Upper lobe of left lung (tissue), 6 donors: ENCODE measurements around the gene CREB1. TPM values are rescaled to one million over a fixed set of nuclear protein-coding genes. Genes with fewer than 3 reads are reported as not detected.
"Not testable (repeated sequence)": the region's sequence is repeated elsewhere in the genome, so short reads cannot be mapped to it uniquely, and the experiment has no call there.

Experiments used
- ATAC-seq, 2 donors: fragments of 200-7000 bp; cut with Tn5 transposase; one replicate each; pipeline ENCODE4 v1.9.1; 2022; ENCODE audit warnings: mild to moderate bottlenecking in 2 of 2, moderate library complexity in 2 of 2; ENCODE audit not compliant: low FRiP score in 2 of 2
- DNase-seq, 2 donors: peaks; one replicate each; pipeline ENCODE4 v3.0.0-alpha.2; 2019 to 2020
- H3K27ac ChIP-seq, 4 donors: fragments of 200-600 bp; sonication (generic); one replicate each; pipeline ENCODE4 v1.5.1; 2016 to 2019
- H3K27me3 ChIP-seq, 4 donors: fragments of 200-600 bp; sonication (generic); one replicate each; pipeline ENCODE4 v1.5.1; 2017 to 2019
- H3K36me3 ChIP-seq, 4 donors: fragments of 200-600 bp; sonication (generic); one replicate each; pipeline ENCODE4 v1.5.1; 2016 to 2019
- H3K4me1 ChIP-seq, 4 donors: fragments of 200-600 bp; sonication (generic); one replicate each; pipeline ENCODE4 v1.5.1; 2018 to 2019
- H3K4me3 ChIP-seq, 4 donors: fragments of 200-600 bp; sonication (generic); one replicate each; pipeline ENCODE4 v1.5.1; 2017 to 2019; ENCODE audit warnings: mild to moderate bottlenecking in 2 of 4, moderate library complexity in 1 of 4
- H3K9me3 ChIP-seq, 4 donors: fragments of 200-600 bp; sonication (generic); one replicate each; pipeline ENCODE4 v1.5.1; 2018 to 2019
- EP300 ChIP-seq, 4 donors: sonication (generic); formaldehyde crosslinking; IDR thresholded peaks; one replicate each; pipeline ENCODE4 v1.5.1; 2017; ENCODE audit warnings: antibody characterized with exemption in 4 of 4, control low read depth in 2 of 4
- POLR2A ChIP-seq, 4 donors: fragments of 450-650 bp; IDR thresholded peaks; one replicate each; pipeline ENCODE4 v1.5.1; 2016 to 2017; ENCODE audit warnings: antibody characterized with exemption in 4 of 4, mild to moderate bottlenecking in 2 of 4
- POLR2AphosphoS5 ChIP-seq, 2 donors: sonication (generic); formaldehyde crosslinking; IDR thresholded peaks; one replicate each; pipeline ENCODE4 v1.5.1; 2017; ENCODE audit warnings: antibody characterized with exemption in 2 of 2
- WGBS, 2 donors: methylation state at CpG; one replicate each; pipeline ENCODE4 v1.1.5; 2017 to 2018; 5-methylcytosine and 5-hydroxymethylcytosine counted together
- total RNA-seq, 6 donors: library from RNA; depleted of rRNA in 4 of 6; stranded (reverse); fragments of >200 nt in 4 of 6; gene quantifications; one replicate each; pipeline versions ENCODE4 v1.1.0 to v1.2.1, GENCODE V29; 2016 to 2021
- TF ChIP-seq, protein P1 (sequence below), 6 experiments: fragments of 450-650 bp in 4 of 6; fragments of 200-600 bp in 2 of 6; sonication (generic) in 2 of 6; IDR thresholded peaks; one replicate each; pipeline ENCODE4 v1.5.1; 2016 to 2019; ENCODE audit warnings: antibody characterized with exemption in 6 of 6
- donor health status: DM: no; HTN: no; CAD: no; lungs with moderate emphysema.
- donor health status: DM: no; HTN: yes; CAD: no; lungs with severe emphysema.

The CREB1 gene
- total RNA-seq, 6 donors from 2014 or later: 15.7 to 75.5 (median 41.8) TPM

DNA sequence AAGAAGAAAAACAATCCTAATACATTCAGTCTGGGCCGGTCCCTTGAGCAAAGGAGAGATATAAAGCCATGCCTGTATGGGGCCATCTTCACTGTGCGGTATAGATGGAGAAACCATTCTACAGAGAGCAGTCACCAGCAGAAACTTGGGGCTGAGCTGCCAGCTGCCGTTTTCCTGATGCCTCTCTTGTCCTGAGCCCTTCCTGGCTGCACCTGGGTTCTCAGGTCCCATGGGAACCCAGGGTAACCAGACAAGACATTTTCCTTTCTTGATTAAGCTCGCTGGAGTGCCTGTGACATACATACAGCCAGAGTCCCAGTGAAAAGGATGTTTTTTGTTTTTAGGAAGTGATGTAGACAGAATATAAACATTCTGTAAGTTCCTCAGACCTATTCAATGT lies 100.7 kb downstream of the CREB1 start:
- 73 to 84% methylated on average over 4 of the region's 4 CpGs for WGBS, 2 donors
- H3K4me1 ChIP-seq: peaks cover 6 to 22% (median 10%) of the 10 kb centered on the region in 4 donors
- H3K36me3 ChIP-seq: no peaks in the 10 kb centered on the region
- H3K27ac ChIP-seq: no peak overlapping the region
- H3K4me3 ChIP-seq: no peak overlapping the region
- H3K27me3 ChIP-seq: no peaks in the 10 kb centered on the region
- DNase-seq: no peak
- TF ChIP-seq, protein P1, sequence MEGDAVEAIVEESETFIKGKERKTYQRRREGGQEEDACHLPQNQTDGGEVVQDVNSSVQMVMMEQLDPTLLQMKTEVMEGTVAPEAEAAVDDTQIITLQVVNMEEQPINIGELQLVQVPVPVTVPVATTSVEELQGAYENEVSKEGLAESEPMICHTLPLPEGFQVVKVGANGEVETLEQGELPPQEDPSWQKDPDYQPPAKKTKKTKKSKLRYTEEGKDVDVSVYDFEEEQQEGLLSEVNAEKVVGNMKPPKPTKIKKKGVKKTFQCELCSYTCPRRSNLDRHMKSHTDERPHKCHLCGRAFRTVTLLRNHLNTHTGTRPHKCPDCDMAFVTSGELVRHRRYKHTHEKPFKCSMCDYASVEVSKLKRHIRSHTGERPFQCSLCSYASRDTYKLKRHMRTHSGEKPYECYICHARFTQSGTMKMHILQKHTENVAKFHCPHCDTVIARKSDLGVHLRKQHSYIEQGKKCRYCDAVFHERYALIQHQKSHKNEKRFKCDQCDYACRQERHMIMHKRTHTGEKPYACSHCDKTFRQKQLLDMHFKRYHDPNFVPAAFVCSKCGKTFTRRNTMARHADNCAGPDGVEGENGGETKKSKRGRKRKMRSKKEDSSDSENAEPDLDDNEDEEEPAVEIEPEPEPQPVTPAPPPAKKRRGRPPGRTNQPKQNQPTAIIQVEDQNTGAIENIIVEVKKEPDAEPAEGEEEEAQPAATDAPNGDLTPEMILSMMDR (IDR thresholded peaks at IDR 0.05): no peak
- no peak for TF ChIP-seq EP300 (IDR thresholded peaks at IDR 0.05)
- no peak for TF ChIP-seq POLR2A (IDR thresholded peaks at IDR 0.05)
- no peak for TF ChIP-seq POLR2AphosphoS5 (IDR thresholded peaks at IDR 0.05)
- H3K9me3 ChIP-seq: no peaks in the 10 kb centered on the region
- ATAC-seq: no peak

GRCh38 chr2:207632575-207633493 lies 103.1 kb downstream of the CREB1 start:
- Histone ChIP-seq H3K27me3 (no peaks in the 10 kb centered on the region), H3K4me1 (peaks cover 0 to 4% (median 2%) of the 10 kb centered on the region in 4 donors), H3K36me3 (no peaks in the 10 kb centered on the region), H3K9me3 (no peaks in the 10 kb centered on the region), H3K27ac (peak overlapping the region in 1 of 4 donors; percentile 62), H3K4me3 (no peak overlapping the region)
- peak in 1 of 2 donors; percentile 68 for DNase-seq
- no peak for TF ChIP-seq POLR2AphosphoS5 (IDR thresholded peaks at IDR 0.05)
- TF ChIP-seq EP300 (IDR thresholded peaks at IDR 0.05): peak in 1 of 4 donors; percentile 44
- ATAC-seq: peak; percentile 62 to 72
- 84 to 89% methylated on average over 8 of the region's 8 CpGs for WGBS, 2 donors

- H3K9me3 ChIP-seq: no peaks in the 10 kb centered on the region
- WGBS, 2 donors: 82 to 94% methylated on average over 3 of the region's 3 CpGs
- TF ChIP-seq POLR2AphosphoS5 (IDR thresholded peaks at IDR 0.05) (no peak), EP300 (IDR thresholded peaks at IDR 0.05) (no peak)
- TF ChIP-seq, protein P1 (IDR thresholded peaks at IDR 0.05): no peak
- H3K4me1 ChIP-seq: peaks cover 0 to 4% (median 2%) of the 10 kb centered on the region in 4 donors
- no peak for DNase-seq
- no peaks in the 10 kb centered on the region for H3K36me3 ChIP-seq
- H3K4me3 ChIP-seq: no peak overlapping the region
- H3K27me3 ChIP-seq: no peaks in the 10 kb centered on the region
- H3K27ac ChIP-seq: no peak overlapping the region
- ATAC-seq: no peak
These were observed 103.9 kb downstream of the CREB1 start for GRCh38 chr2:207633686-207634085.

- Histone ChIP-seq H3K4me1 (peaks cover 0 to 4% (median 2%) of the 10 kb centered on the region in 4 donors), H3K9me3 (peaks cover 0 to 5% (median 0%) of the 10 kb centered on the region in 4 donors), H3K36me3 (no peaks in the 10 kb centered on the region), H3K27me3 (no peaks in the 10 kb centered on the region), H3K4me3 (no peak overlapping the region), H3K27ac (no peak overlapping the region)
- no peak for TF ChIP-seq POLR2A (IDR thresholded peaks at IDR 0.05)
- TF ChIP-seq, protein P1 (IDR thresholded peaks at IDR 0.05): no peak
- TF ChIP-seq EP300 (IDR thresholded peaks at IDR 0.05): no peak
- no peak for TF ChIP-seq POLR2AphosphoS5 (IDR thresholded peaks at IDR 0.05)
- DNase-seq (no peak), ATAC-seq (no peak)
- 83 to 84% methylated on average over 11 of the region's 11 CpGs for WGBS, 2 donors
These were observed 105.9 kb downstream of the CREB1 start for GRCh38 chr2:207635468-207636200.

GRCh38 chr2:207639288-207639687 lies 109.5 kb downstream of the CREB1 start:
- not testable (repeated sequence) for H3K4me1 ChIP-seq, ATAC-seq, H3K27ac ChIP-seq, DNase-seq, H3K27me3 ChIP-seq, H3K36me3 ChIP-seq, H3K4me3 ChIP-seq, H3K9me3 ChIP-seq
- WGBS, 2 donors: 94 to 100% methylated on average over 3 of the region's 3 CpGs
